H1 (cell line): ENCODE measurements around the gene CCDC175. TPM values are rescaled to one million over a fixed set of nuclear protein-coding genes. Genes with fewer than 3 reads are reported as not detected.

Experiments
- CTCF ChIA-PET: fragments of 300-600 bp; sonication (Branson Sonifier 250); formaldehyde crosslinking; loops from one replicate; lab custom pipeline; 2021; ENCODE audit not compliant: partially characterized antibody; lab: Charles Lee
- POLR2A ChIA-PET: fragments of 300-600 bp; sonication (Branson Sonifier 250); formaldehyde crosslinking; loops from one replicate; lab custom pipeline; 2021; ENCODE audit warnings: inconsistent platforms; ENCODE audit not compliant: partially characterized antibody; lab: Charles Lee
- DNase-seq, 2 experiments: peaks; one replicate each; pipeline versions ENCODE4 v3.0.0 to v3.0.0-alpha.2; 2010 to 2022; ENCODE audit warnings: low spot score in 2 of 2, low read depth in 1 of 2, mixed read lengths in 1 of 2
- FAIRE-seq: peaks from 2 replicates; lab custom pipeline; 2011; peaks lifted over from hg19 to GRCh38; lab: Jason Lieb, UNC
- H2AFZ ChIP-seq: 2 replicates; pipeline ENCODE4 v1.8.1; 2012; ENCODE audit warnings: low read length, inconsistent platforms
- H2AK5ac ChIP-seq: 2 replicates; pipeline ENCODE4 v1.6.1; 2013; ENCODE audit warnings: low read depth, low read length
- H2BK120ac ChIP-seq: replicated peaks from 2 replicates; pipeline ENCODE3; 2013; ENCODE audit warnings: low read depth, low read length, inconsistent platforms
- H2BK12ac ChIP-seq: 2 replicates; pipeline ENCODE4 v1.6.1; 2013; ENCODE audit warnings: low read depth, low read length
- H2BK15ac ChIP-seq: 2 replicates; pipeline ENCODE4 v1.6.1; 2013; ENCODE audit warnings: low read length
- H2BK20ac ChIP-seq: 2 replicates; pipeline ENCODE4 v1.6.1; 2013; ENCODE audit warnings: low read length
- H2BK5ac ChIP-seq: 2 replicates; pipeline ENCODE4 v1.6.1; 2013; ENCODE audit warnings: low read depth, low read length
- H3K14ac ChIP-seq: 2 replicates; pipeline ENCODE4 v1.6.1; 2013; ENCODE audit warnings: inconsistent platforms; ENCODE audit not compliant: insufficient read length
- H3K18ac ChIP-seq: 2 replicates; pipeline ENCODE4 v1.6.1; 2013; ENCODE audit warnings: low read length; ENCODE audit errors: extremely low read depth
- H3K23ac ChIP-seq: 2 replicates; pipeline ENCODE4 v1.6.1; 2013; ENCODE audit warnings: inconsistent platforms; ENCODE audit not compliant: insufficient read length
- H3K23me2 ChIP-seq: 2 replicates; pipeline ENCODE4 v1.6.1; 2013; ENCODE audit warnings: low read depth, low read length
- H3K27ac ChIP-seq: 2 replicates; pipeline ENCODE4 v1.6.1; 2011; ENCODE audit warnings: low read depth, low read length, inconsistent platforms
- H3K27me3 ChIP-seq, 4 experiments: replicated peaks in 1 of 4; 1 replicate in 1 of 4; 2 replicates in 3 of 4; pipeline versions ENCODE4 v1.6.1 to v1.8.1; 2011 to 2013; ENCODE audit warnings: low read length in 3 of 4, mild to moderate bottlenecking in 3 of 4, inconsistent platforms in 2 of 4, mixed read lengths in 2 of 4, moderate library complexity in 1 of 4; ENCODE audit not compliant: control insufficient read depth in 3 of 4, insufficient read depth in 3 of 4; ENCODE audit errors: extremely low read depth in 1 of 4
- H3K36me3 ChIP-seq, 4 experiments: 2 replicates each; pipeline versions ENCODE4 v1.6.1 to v1.8.1; 2011 to 2013; ENCODE audit warnings: mild to moderate bottlenecking in 4 of 4, low read length in 3 of 4, moderate library complexity in 2 of 4, control low read depth in 1 of 4, inconsistent platforms in 1 of 4; ENCODE audit not compliant: insufficient read depth in 4 of 4, control insufficient read depth in 2 of 4
- H3K4ac ChIP-seq: replicated peaks from 2 replicates; pipeline ENCODE3; 2013; ENCODE audit warnings: low read length, low read depth, mixed read lengths, inconsistent platforms; ENCODE audit not compliant: insufficient read length
- H3K4me1 ChIP-seq, 4 experiments: replicated peaks in 1 of 4; 1 replicate in 1 of 4; 2 replicates in 3 of 4; pipeline versions ENCODE4 v1.6.1 to v1.8.1; 2011 to 2013; ENCODE audit warnings: low read length in 3 of 4, inconsistent platforms in 2 of 4, mixed read lengths in 1 of 4; ENCODE audit not compliant: insufficient read depth in 4 of 4, control insufficient read depth in 3 of 4
- H3K4me2 ChIP-seq, 2 experiments: 2 replicates each; pipeline versions ENCODE4 v1.6.1 to v1.8.1; 2011 to 2013; ENCODE audit warnings: low read depth in 2 of 2, low read length in 2 of 2, control low read depth in 1 of 2, inconsistent platforms in 1 of 2, mild to moderate bottlenecking in 1 of 2; ENCODE audit not compliant: insufficient read depth in 1 of 2
- H3K4me3 ChIP-seq, 4 experiments: fragments of 200-600, 300-600 bp in 1 of 4; sonication (generic), shearing (Covaris generic), sonication (Bioruptor Twin) in 1 of 4; 2 replicates each; pipeline versions ENCODE4 v1.5.1 to v1.8.1; 2011 to 2016; ENCODE audit warnings: low read length in 4 of 4, low read depth in 3 of 4, control low read depth in 2 of 4, inconsistent platforms in 2 of 4, mild to moderate bottlenecking in 2 of 4, mixed read lengths in 1 of 4, moderate library complexity in 1 of 4; ENCODE audit not compliant: insufficient read depth in 2 of 4; ENCODE audit errors: extremely low read depth in 1 of 4
- H3K56ac ChIP-seq: replicated peaks from 2 replicates; pipeline ENCODE3; 2013; ENCODE audit warnings: low read depth, mild to moderate bottlenecking, mixed read lengths, low read length, inconsistent platforms; ENCODE audit not compliant: insufficient read length
- H3K79me1 ChIP-seq: 2 replicates; pipeline ENCODE4 v1.6.1; 2013; ENCODE audit warnings: low read depth, low read length, control low read depth
- H3K79me2 ChIP-seq, 2 experiments: 2 replicates each; pipeline versions ENCODE4 v1.6.1 to v1.8.1; 2012 to 2013; ENCODE audit warnings: low read length in 2 of 2, mild to moderate bottlenecking in 2 of 2, inconsistent platforms in 1 of 2; ENCODE audit not compliant: insufficient read depth in 2 of 2, control insufficient read depth in 1 of 2
- H3K9ac ChIP-seq, 4 experiments: replicated peaks in 1 of 4; 1 replicate in 1 of 4; 2 replicates in 3 of 4; pipeline versions ENCODE4 v1.6.1 to v1.8.1; 2011 to 2013; ENCODE audit warnings: low read depth in 3 of 4, low read length in 3 of 4, control low read depth in 2 of 4, mild to moderate bottlenecking in 2 of 4, moderate library complexity in 2 of 4, inconsistent platforms in 1 of 4; ENCODE audit errors: extremely low read depth in 1 of 4
- H3K9me3 ChIP-seq, 2 experiments: 2 replicates each; pipeline versions ENCODE4 v1.6.1 to v1.8.1; 2012 to 2013; ENCODE audit warnings: mild to moderate bottlenecking in 2 of 2, moderate library complexity in 2 of 2, control low read depth in 1 of 2, inconsistent platforms in 1 of 2, low read depth in 1 of 2, low read length in 1 of 2, mixed read lengths in 1 of 2; ENCODE audit not compliant: insufficient read depth in 2 of 2
- H4K20me1 ChIP-seq, 2 experiments: replicated peaks in 1 of 2; 2 replicates each; pipeline versions ENCODE3 to v1.8.1; 2011 to 2013; ENCODE audit warnings: inconsistent platforms in 2 of 2, low read length in 2 of 2, mild to moderate bottlenecking in 1 of 2; ENCODE audit not compliant: insufficient read depth in 2 of 2, control insufficient read depth in 1 of 2
- H4K5ac ChIP-seq: 2 replicates; pipeline ENCODE4 v1.6.1; 2013; ENCODE audit warnings: low read length, low read depth, mixed read lengths, inconsistent platforms; ENCODE audit not compliant: insufficient read length
- H4K8ac ChIP-seq: 2 replicates; pipeline ENCODE4 v1.8.0; 2013; ENCODE audit warnings: mild to moderate bottlenecking, moderate library complexity, low read length, inconsistent platforms; ENCODE audit not compliant: insufficient read depth; ENCODE audit errors: extremely low read depth
- H4K91ac ChIP-seq: replicated peaks from 2 replicates; pipeline ENCODE3; 2013; ENCODE audit warnings: low read length, mixed read lengths, inconsistent platforms; ENCODE audit not compliant: insufficient read length
- ATF3 ChIP-seq: IDR thresholded peaks from 2 replicates; pipeline ENCODE4 v1.6.1; 2011; ENCODE audit warnings: low read depth, mild to moderate bottlenecking, low read length; ENCODE audit not compliant: insufficient read depth
- CTBP2 ChIP-seq: IDR thresholded peaks from 2 replicates; pipeline ENCODE4 v1.7.0; 2011; ENCODE audit warnings: borderline replicate concordance, mild to moderate bottlenecking, moderate library complexity, mixed read lengths, low read length; ENCODE audit not compliant: insufficient read depth, insufficient read length
- EZH2 ChIP-seq: fragments of 200-600 bp; sonication (generic); IDR thresholded peaks from 2 replicates; pipeline ENCODE4 v1.7.1; 2012; ENCODE audit warnings: low read depth, mild to moderate bottlenecking, moderate library complexity, low read length, inconsistent platforms; ENCODE audit not compliant: severe bottlenecking
- JUND ChIP-seq: IDR thresholded peaks from 2 replicates; pipeline ENCODE4 v1.6.1; 2011; ENCODE audit warnings: mild to moderate bottlenecking, improper control_type of control experiment, low read length
- KDM4A ChIP-seq: IDR thresholded peaks from one replicate; pipeline ENCODE4 v1.7.1; 2012; ENCODE audit warnings: low read depth, mild to moderate bottlenecking, moderate library complexity, low read length, inconsistent platforms; ENCODE audit not compliant: severe bottlenecking
- NANOG ChIP-seq: IDR thresholded peaks from 2 replicates; pipeline ENCODE4 v1.6.1; 2011; ENCODE audit warnings: low read length, low read depth, mild to moderate bottlenecking, inconsistent platforms; ENCODE audit not compliant: insufficient read depth, poor library complexity, severe bottlenecking
- POU5F1 ChIP-seq: IDR thresholded peaks from 2 replicates; pipeline ENCODE4 v1.6.1; 2011; ENCODE audit warnings: low read depth, mild to moderate bottlenecking, low read length, moderate library complexity
- RAD21 ChIP-seq, 2 experiments: IDR thresholded peaks in 1 of 2; conservative IDR thresholded peaks in 1 of 2; 2 replicates each; pipeline ENCODE4 v1.6.1; 2011; ENCODE audit warnings: low read depth in 2 of 2, low read length in 2 of 2, improper control_type of control experiment in 1 of 2, inconsistent platforms in 1 of 2, mild to moderate bottlenecking in 1 of 2, moderate library complexity in 1 of 2
- RBBP5 ChIP-seq: IDR thresholded peaks from 2 replicates; pipeline ENCODE4 v1.7.1; 2012; ENCODE audit warnings: low read depth, mild to moderate bottlenecking, inconsistent platforms, low read length, moderate library complexity, borderline replicate concordance
- RXRA ChIP-seq: IDR thresholded peaks from 2 replicates; pipeline ENCODE4 v1.6.1; 2011; ENCODE audit warnings: low read depth, mild to moderate bottlenecking, low read length, moderate library complexity; ENCODE audit not compliant: insufficient read depth
- WGBS, 2 experiments: shearing (Covaris generic) in 1 of 2; methylation state at CpG; one replicate each; pipeline versions ENCODE4 v1.1.6 to v1.1.7; 2013 to 2015; ENCODE audit warnings: low lambda C conversion rate in 2 of 2, mixed read lengths in 2 of 2, inconsistent platforms in 1 of 2, low coverage in 1 of 2, missing lambda C conversion rate in 1 of 2; ENCODE audit not compliant: insufficient replicate concordance in 2 of 2, insufficient coverage in 1 of 2, insufficient read length in 1 of 2; ENCODE audit errors: extremely low coverage in 1 of 2, missing lambda C conversion rate in 1 of 2; 5-methylcytosine and 5-hydroxymethylcytosine counted together
- polyA plus RNA-seq, 7 experiments: library from polyadenylated mRNA; depleted of rRNA in 3 of 7; stranded (reverse) in 5 of 7; unstranded in 2 of 7; fragments of >200 nt in 5 of 7; fragments of 200-250 nt in 2 of 7; gene quantifications; 1 replicate in 5 of 7; 2 replicates in 1 of 7; 4 replicates in 1 of 7; pipeline versions ENCODE4 v1.2.1 to v1.2.3, GENCODE V29; 2011 to 2013; ENCODE audit warnings: missing spikeins in 2 of 7, mixed read lengths in 2 of 7
- total RNA-seq: library from RNA; stranded (reverse); fragmentation: NEBNext Ultra II Directional; extraction: Animal tissue kit (Norgen Biotek cat#: 25700); gene quantifications from 2 replicates; pipeline ENCODE4 v1.2.1, GENCODE V29; 2021

Gene CCDC175
- total and polyA plus RNA-seq, 2 of the 8 experiments (the other 6 are each of a cell fraction or from before 2014, with no cell fraction given) = 0.19 TPM; not detected in 1

- Histone ChIP-seq H2AFZ (no peak overlapping the region), H2BK12ac (no peak overlapping the region), H3K56ac (no peak overlapping the region), H2BK120ac (no peak overlapping the region), H3K27ac (no peak overlapping the region), H3K36me3 (peaks cover 13 to 57% (median 34%) of the 10 kb centered on the region in 4 experiments), H3K4me1 (no peaks in the 10 kb centered on the region), H3K4me3 (no peak overlapping the region), H2BK15ac (no peak overlapping the region), H2BK20ac (no peak overlapping the region), H4K20me1 (peaks cover 0 to 4% of the 10 kb centered on the region in 2 experiments), H3K4ac (no peak overlapping the region), H3K9ac (no peak overlapping the region), H3K27me3 (no peaks in the 10 kb centered on the region), H4K5ac (no peak overlapping the region), H3K18ac (no peak overlapping the region), H3K14ac (no peak overlapping the region), H2BK5ac (no peak overlapping the region), H3K79me1 (peaks cover 3% of the 10 kb centered on the region; the same call in 1 of the 2 replicates), H4K91ac (no peak overlapping the region), H3K23me2 (no peaks in the 10 kb centered on the region), H2AK5ac (no peak overlapping the region), H3K23ac (no peak overlapping the region), H3K79me2 (peaks cover 0 to 18% of the 10 kb centered on the region in 2 experiments; a peak in 3 of 4 replicates), H3K4me2 (no peak overlapping the region)
- FAIRE-seq (no peak), DNase-seq (no peak)
- POLR2A ChIA-PET = no interaction called here
- WGBS, 2 experiments = 100% methylated on average over 3 of the region's 3 CpGs; no CpG with 5 or more reads in 1 of the 2 experiments
- CTCF ChIA-PET = interaction anchor here (0.6 kb wide), 1 partner anchor 19 kb away, joined by 3 read pairs; no protein-coding TSS in a partner anchor
- no peak for TF ChIP-seq JUND
- TF ChIP-seq RXRA = no peak
- no peak for TF ChIP-seq EZH2
- no peak for TF ChIP-seq RBBP5
- no peak for TF ChIP-seq RAD21 (IDR thresholded peaks at IDR 0.05 in 1 of 2, conservative IDR thresholded peaks at IDR 0.05 in 1 of 2; ENCODE audit: low read depth in 2 of 2, low read length in 2 of 2)
- TF ChIP-seq NANOG = no peak
- no peak for TF ChIP-seq CTBP2
- TF ChIP-seq ATF3 = no peak
- no peak for TF ChIP-seq POU5F1
- TF ChIP-seq KDM4A = no peak
- TF ChIP-seq, all 59 proteins: peak for 0
- Histone ChIP-seq H3K9me3 (no peaks in the 10 kb centered on the region), H4K8ac (no peak overlapping the region)
Observed at GRCh38 chr14:59490756-59491155, 85.9 kb downstream of the CCDC175 start.
